ENCODE measurements around the gene COL9A1.

Gene COL9A1

GRCh38 chr6:70222439-70222749 lies 80.5 kb downstream of the COL9A1 start:
- DNase-seq = no peak

- DNase-seq = no peak
Observed at GRCh38 chr6:70221715-70222438, 81.0 kb downstream of the COL9A1 start.

- peak; percentile 78 for DNase-seq
Observed at GRCh38 chr6:70221025-70221714, 81.7 kb downstream of the COL9A1 start.

GRCh38 chr6:70219943-70220613 lies 82.8 kb downstream of the COL9A1 start:
- no peak for DNase-seq

- no peak for DNase-seq
Observed at GRCh38 chr6:70216767-70217166, 86.1 kb downstream of the COL9A1 start.

- DNase-seq = no peak
Observed at GRCh38 chr6:70215460-70216108, 87.3 kb downstream of the COL9A1 start.

- no peak for DNase-seq
Observed at GRCh38 chr6:70210462-70210861, 92.4 kb downstream of the COL9A1 start.

GRCh38 chr6:70208235-70208790 lies 94.6 kb downstream of the COL9A1 start:
- DNase-seq = no peak

GRCh38 chr6:70198785-70199184 lies 104.1 kb downstream of the COL9A1 start:
- no peak for DNase-seq

- no peak for DNase-seq
Observed at GRCh38 chr6:70196531-70196930, 106.4 kb downstream of the COL9A1 start.

- DNase-seq = no peak
Observed at GRCh38 chr6:70194421-70194820, 108.5 kb downstream of the COL9A1 start.

- DNase-seq = no peak
Observed at GRCh38 chr6:70188202-70188601, 114.7 kb downstream of the COL9A1 start.

GRCh38 chr6:70186461-70186860 lies 116.4 kb downstream of the COL9A1 start:
- DNase-seq = no peak

- no peak for DNase-seq
Observed at GRCh38 chr6:70184723-70185122, 118.2 kb downstream of the COL9A1 start.

- DNase-seq = no peak
Observed at GRCh38 chr6:70183538-70183937, 119.3 kb downstream of the COL9A1 start.

GRCh38 chr6:70180901-70181599 lies 121.8 kb downstream of the COL9A1 start:
- DNase-seq = no peak

GRCh38 chr6:70180183-70180900 lies 122.5 kb downstream of the COL9A1 start:
- DNase-seq = no peak

- DNase-seq = no peak
Observed at GRCh38 chr6:70176842-70177550, 125.9 kb downstream of the COL9A1 start.

- no peak for DNase-seq
Observed at GRCh38 chr6:70175770-70176169, 127.1 kb downstream of the COL9A1 start.

- no peak for DNase-seq
Observed at GRCh38 chr6:70172252-70172651, 130.6 kb downstream of the COL9A1 start.

GRCh38 chr6:70171236-70171635 lies 131.6 kb downstream of the COL9A1 start:
- no peak for DNase-seq

Data from eye (tissue), 1 donor.